ENCODE results near the gene FNDC8. TPM values are rescaled to one million over a fixed set of nuclear protein-coding genes. Genes with fewer than 3 reads are reported as not detected.
A peak's percentile ranks its signal among the peaks of the same experiment; 100 is the strongest.

Gene FNDC8
- total and polyA plus RNA-seq, 9 of the 15 experiments (the other 6 are each of a cell fraction or from before 2014, with no cell fraction given), result 0.04 TPM; not detected in 8

DNA sequence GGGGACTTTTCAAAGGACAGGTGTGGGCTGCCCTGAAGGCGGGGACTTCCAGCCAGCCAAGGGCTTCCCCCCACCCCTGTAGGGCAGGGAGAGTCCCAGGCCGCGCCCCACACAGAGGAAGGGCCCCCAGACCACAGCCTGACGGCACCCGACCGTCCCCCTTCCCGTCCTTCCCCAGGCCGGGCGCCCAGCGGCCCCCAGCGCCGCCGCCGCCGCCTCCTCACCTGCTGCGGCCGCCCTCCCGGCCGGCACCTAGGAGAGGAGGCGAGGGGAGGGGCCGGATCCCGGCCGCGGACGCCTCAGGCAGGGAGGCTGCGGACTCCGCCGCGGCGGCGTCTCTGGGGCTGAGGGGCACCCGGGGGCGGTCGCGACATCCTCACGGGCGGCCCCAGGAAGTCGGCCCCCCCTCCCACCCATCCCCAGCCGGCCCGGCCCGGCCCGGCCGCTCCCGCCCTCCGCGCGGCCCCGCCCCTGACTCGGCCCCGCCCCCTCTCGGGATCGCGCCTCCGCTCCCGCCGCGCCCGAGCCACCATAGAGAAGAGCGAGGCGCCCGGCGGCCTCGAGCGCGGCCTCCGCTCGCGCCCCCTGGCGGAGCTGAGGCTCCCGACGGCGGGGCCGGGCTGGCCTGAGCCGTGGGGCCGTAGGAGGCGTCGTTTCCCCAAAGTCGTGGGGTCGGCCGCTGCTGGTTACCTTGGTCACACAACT is 32.4 kb upstream of the FNDC8 start (continued):
- TF ChIP-seq ZNF395 (CRISPR knock-in tag; IDR thresholded peaks at IDR 0.05), result 0 out of 2 replicates have a peak, but pooled peaks have one; percentile 28
- peak in 1 of 2 experiments; percentile 64; a peak in 3 of 4 replicates for TF ChIP-seq RAD21 (CRISPR knock-in tag; conservative IDR thresholded peaks at IDR 0.05 in 1 of 2, IDR thresholded peaks at IDR 0.05 in 1 of 2)
- TF ChIP-seq NONO (IDR thresholded peaks at IDR 0.05; ENCODE audit: low read depth in 2 of 2, low read length in 1 of 2), result peak; percentile 26 to 71; a peak in 2 of 4 replicates
- no peak for TF ChIP-seq TRIM24 (IDR thresholded peaks at IDR 0.05)
- TF ChIP-seq ZNF384 (IDR thresholded peaks at IDR 0.05; ENCODE audit: low read depth, low read length), result peak; percentile 18; the same call in 1 of the 2 replicates
- TF ChIP-seq POLR2H (tag; IDR thresholded peaks at IDR 0.05; ENCODE audit: low read depth), result peak; percentile 30
- TF ChIP-seq CCNT2 (IDR thresholded peaks at IDR 0.05; ENCODE audit: borderline replicate concordance, extremely low read depth, insufficient read length, low read depth, low read length), result peak; percentile 72
- TF ChIP-seq REST (IDR thresholded peaks at IDR 0.05; ENCODE audit: borderline replicate concordance), result peak; percentile 55
- TF ChIP-seq REST (CRISPR knock-in tag; IDR thresholded peaks at IDR 0.05; ENCODE audit: low read depth), result no peak; the same call in 1 of the 2 replicates
- peak in 1 of 2 experiments; percentile 80; a peak in 2 of 4 replicates for TF ChIP-seq MAZ (CRISPR knock-in tag; conservative IDR thresholded peaks at IDR 0.05 in 1 of 2, IDR thresholded peaks at IDR 0.05 in 1 of 2)
- TF ChIP-seq L3MBTL2 (IDR thresholded peaks at IDR 0.05), result peak; percentile 73
- peak; percentile 58 for TF ChIP-seq PHF20 (IDR thresholded peaks at IDR 0.05; ENCODE audit: partially characterized antibody)
- peak; percentile 42 for TF ChIP-seq FIP1L1 (IDR thresholded peaks at IDR 0.05; ENCODE audit: low read depth, low read length, poor library complexity, severe bottlenecking)
- TF ChIP-seq ILF3 (IDR thresholded peaks at IDR 0.05; ENCODE audit: borderline replicate concordance), result no peak
